ENCODE measurements around the gene RPP25. TPM values are rescaled to one million over a fixed set of nuclear protein-coding genes. Genes with fewer than 3 reads are reported as not detected.
"Not testable (repeated sequence)": the region's sequence is repeated elsewhere in the genome, so short reads cannot be mapped to it uniquely, and the experiment has no call there.

Gene RPP25
- polyA plus RNA-seq, 1 donor from 2014 or later = 4.9 TPM

GRCh38 chr15:74957476-74958035, 984 bp upstream of the RPP25 start:
- Mint-ChIP-seq H3K27me3 (peaks cover 25% of the 10 kb centered on the region), H3K9me3 (no peaks in the 10 kb centered on the region), H3K4me1 (peaks cover 5 to 12% (median 11%) of the 10 kb centered on the region in 3 donors), H3K36me3 (peaks cover 1% of the 10 kb centered on the region), H3K27ac (no peak overlapping the region), H3K4me3 (peak overlapping the region in 3 of 4 donors; percentile 34 to 91 (median 91))

GRCh38 chr15:74955796-74956647, 550 bp downstream of the RPP25 start:
- Mint-ChIP-seq H3K9me3 (no peaks in the 10 kb centered on the region), H3K27ac (peak overlapping the region in 1 of 3 donors; percentile 10), H3K36me3 (peaks cover 1% of the 10 kb centered on the region), H3K4me1 (peaks cover 5 to 11% (median 11%) of the 10 kb centered on the region in 3 donors), H3K4me3 (peak overlapping the region; percentile 9 to 78 (median 62)), H3K27me3 (peaks cover 23% of the 10 kb centered on the region)

GRCh38 chr15:74955017-74955416, 1.6 kb downstream of the RPP25 start:
- no peaks in the 10 kb centered on the region for H3K9me3 Mint-ChIP-seq
- peaks cover 23% of the 10 kb centered on the region for H3K27me3 Mint-ChIP-seq
- peaks cover 1% of the 10 kb centered on the region for H3K36me3 Mint-ChIP-seq
- H3K27ac Mint-ChIP-seq = no peak overlapping the region
- H3K4me3 Mint-ChIP-seq = peak overlapping the region in 2 of 4 donors; percentile 50 to 78
- peaks cover 5 to 13% (median 11%) of the 10 kb centered on the region in 3 donors for H3K4me1 Mint-ChIP-seq

- Mint-ChIP-seq H3K4me3 (peak overlapping the region in 1 of 4 donors; percentile 50), H3K9me3 (no peaks in the 10 kb centered on the region), H3K27me3 (peaks cover 21% of the 10 kb centered on the region)
These were observed 2.1 kb downstream of the RPP25 start for GRCh38 chr15:74954515-74954914.

GRCh38 chr15:74951006-74951405, 5.6 kb downstream of the RPP25 start:
- H3K36me3 Mint-ChIP-seq = no peaks in the 10 kb centered on the region
- no peaks in the 10 kb centered on the region for H3K9me3 Mint-ChIP-seq
- H3K27me3 Mint-ChIP-seq = no peaks in the 10 kb centered on the region
- peaks cover 0 to 3% (median 2%) of the 10 kb centered on the region in 3 donors for H3K4me1 Mint-ChIP-seq
- H3K27ac Mint-ChIP-seq = no peak overlapping the region
- H3K4me3 Mint-ChIP-seq = no peak overlapping the region

More at GRCh38 chr15:74954515-74954914, 2.1 kb downstream of the RPP25 start:
- no peak overlapping the region for H3K27ac Mint-ChIP-seq
- H3K36me3 Mint-ChIP-seq = peaks cover 1% of the 10 kb centered on the region
- peaks cover 5 to 13% (median 11%) of the 10 kb centered on the region in 3 donors for H3K4me1 Mint-ChIP-seq

GRCh38 chr15:74950078-74950908, 6.3 kb downstream of the RPP25 start:
- H3K9me3 Mint-ChIP-seq = no peaks in the 10 kb centered on the region
- no peak overlapping the region for H3K4me3 Mint-ChIP-seq
- no peaks in the 10 kb centered on the region for H3K36me3 Mint-ChIP-seq
- H3K4me1 Mint-ChIP-seq = peaks cover 0 to 3% (median 2%) of the 10 kb centered on the region in 3 donors
- H3K27ac Mint-ChIP-seq = no peak overlapping the region
- no peaks in the 10 kb centered on the region for H3K27me3 Mint-ChIP-seq

- no peaks in the 10 kb centered on the region for H3K36me3 Mint-ChIP-seq
- peak within 1 kb of the TSS; percentile 90 to 96 (median 94) for H3K27ac Mint-ChIP-seq
- H3K9me3 Mint-ChIP-seq = no peaks in the 10 kb centered on the region
- H3K4me1 Mint-ChIP-seq = peaks cover 18 to 22% (median 20%) of the 10 kb centered on the region in 3 donors
- no peaks in the 10 kb centered on the region for H3K27me3 Mint-ChIP-seq
- peak within 1 kb of the TSS; percentile 89 to 99 (median 98) for H3K4me3 Mint-ChIP-seq
These were observed 18.8 kb downstream of the RPP25 start, which contains the start of gene COX5A for GRCh38 chr15:74937590-74938371. COX5A (minus strand) TSS chr15:74938073; CDS start chr15:74938014, 59 bp downstream.

GRCh38 chr15:74937272-74937589, 19.3 kb downstream of the RPP25 start:
- Mint-ChIP-seq H3K4me1 (peaks cover 20 to 24% (median 20%) of the 10 kb centered on the region in 3 donors), H3K9me3 (no peaks in the 10 kb centered on the region)

GRCh38 chr15:74935193-74935592, 21.4 kb downstream of the RPP25 start:
- Mint-ChIP-seq H3K4me1 (peaks cover 20 to 29% (median 21%) of the 10 kb centered on the region in 3 donors), H3K4me3 (peak overlapping the region in 3 of 4 donors; percentile 32 to 86 (median 68)), H3K27ac (peak overlapping the region in 2 of 3 donors; percentile 16 to 78)
- H3K36me3 Mint-ChIP-seq, H3K9me3 Mint-ChIP-seq, H3K27me3 Mint-ChIP-seq: not testable (repeated sequence)

More at GRCh38 chr15:74937272-74937589, 19.3 kb downstream of the RPP25 start:
- Mint-ChIP-seq H3K36me3 (no peaks in the 10 kb centered on the region), H3K4me3 (peak overlapping the region; percentile 89 to 99 (median 98)), H3K27ac (peak overlapping the region; percentile 25 to 95 (median 90)), H3K27me3 (no peaks in the 10 kb centered on the region)

GRCh38 chr15:74933573-74933972, 23.0 kb downstream of the RPP25 start:
- H3K36me3 Mint-ChIP-seq = no peaks in the 10 kb centered on the region
- H3K27me3 Mint-ChIP-seq = no peaks in the 10 kb centered on the region
- no peaks in the 10 kb centered on the region for H3K9me3 Mint-ChIP-seq
- peaks cover 20 to 29% (median 21%) of the 10 kb centered on the region in 3 donors for H3K4me1 Mint-ChIP-seq
- peak overlapping the region in 2 of 4 donors; percentile 10 to 81 for H3K4me3 Mint-ChIP-seq
- peak overlapping the region in 2 of 3 donors; percentile 23 to 29 for H3K27ac Mint-ChIP-seq

GRCh38 chr15:74928771-74929198, 27.8 kb downstream of the RPP25 start:
- H3K27me3 Mint-ChIP-seq = no peaks in the 10 kb centered on the region
- peaks cover 2% of the 10 kb centered on the region for H3K36me3 Mint-ChIP-seq
- no peaks in the 10 kb centered on the region for H3K9me3 Mint-ChIP-seq
- no peak overlapping the region for H3K27ac Mint-ChIP-seq
- peaks cover 6 to 11% (median 8%) of the 10 kb centered on the region in 3 donors for H3K4me1 Mint-ChIP-seq
- no peak overlapping the region for H3K4me3 Mint-ChIP-seq

- Mint-ChIP-seq H3K27ac (no peak overlapping the region), H3K36me3 (peaks cover 4% of the 10 kb centered on the region), H3K4me3 (no peak overlapping the region), H3K27me3 (no peaks in the 10 kb centered on the region), H3K9me3 (no peaks in the 10 kb centered on the region), H3K4me1 (peaks cover 0 to 1% (median 0%) of the 10 kb centered on the region in 3 donors)
These were observed 32.0 kb downstream of the RPP25 start for GRCh38 chr15:74924525-74924924.

GRCh38 chr15:74920456-74920855, 36.1 kb downstream of the RPP25 start:
- Mint-ChIP-seq H3K27me3 (no peaks in the 10 kb centered on the region), H3K4me1 (peaks cover 0 to 1% (median 0%) of the 10 kb centered on the region in 3 donors), H3K4me3 (no peak overlapping the region), H3K36me3 (peaks cover 7% of the 10 kb centered on the region), H3K9me3 (no peaks in the 10 kb centered on the region), H3K27ac (no peak overlapping the region)

GRCh38 chr15:74917676-74918075, 38.9 kb downstream of the RPP25 start:
- Mint-ChIP-seq H3K4me3 (no peak overlapping the region), H3K9me3 (no peaks in the 10 kb centered on the region), H3K36me3 (peaks cover 8% of the 10 kb centered on the region), H3K4me1 (peaks cover 0 to 1% (median 0%) of the 10 kb centered on the region in 3 donors), H3K27ac (no peak overlapping the region), H3K27me3 (no peaks in the 10 kb centered on the region)
